ENCODE data around the gene GNAS.

The GNAS gene

GRCh38 chr20:58871533-58872102 is 19.1 kb downstream of the GNAS start:
- H3K4me3 ChIP-seq (ENCODE audit: low read depth, low read length): no peak overlapping the region
- no peak for DNase-seq (ENCODE audit: low read depth)
- TF ChIP-seq CTCF (conservative IDR thresholded peaks at IDR 0.05; ENCODE audit: low read depth, low read length): no peak

GRCh38 chr20:58874469-58874868 is 22.0 kb downstream of the GNAS start:
- H3K4me3 ChIP-seq (ENCODE audit: low read depth, low read length): no peak overlapping the region
- no peak for TF ChIP-seq CTCF (conservative IDR thresholded peaks at IDR 0.05; ENCODE audit: low read depth, low read length)
- no peak for DNase-seq (ENCODE audit: low read depth)

DNA sequence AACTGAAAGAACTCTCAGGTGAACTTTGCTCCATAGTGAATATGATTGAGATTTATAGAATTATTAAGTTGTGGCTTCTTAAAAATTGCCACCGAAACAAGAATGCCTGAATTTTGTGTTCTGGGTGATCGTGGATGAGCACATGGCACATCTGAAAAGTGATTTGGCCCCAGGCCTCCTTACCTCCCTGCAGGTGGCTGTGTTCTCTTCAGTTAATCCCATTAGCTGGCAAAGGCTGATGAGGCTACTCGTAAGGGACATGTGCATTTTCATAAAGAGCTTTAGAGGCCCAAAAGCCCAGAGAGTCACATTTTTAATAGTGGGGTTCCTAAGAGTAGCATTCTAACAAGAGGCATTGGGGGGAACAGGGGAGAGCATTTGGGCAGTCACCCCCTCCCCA is 22.6 kb downstream of the GNAS start:
- TF ChIP-seq CTCF (conservative IDR thresholded peaks at IDR 0.05; ENCODE audit: low read depth, low read length): no peak
- no peak for DNase-seq (ENCODE audit: low read depth)
- H3K4me3 ChIP-seq (ENCODE audit: low read depth, low read length): no peak overlapping the region

- DNase-seq (ENCODE audit: low read depth): no peak
- no peak overlapping the region for H3K4me3 ChIP-seq (ENCODE audit: low read depth, low read length)
- no peak for TF ChIP-seq CTCF (conservative IDR thresholded peaks at IDR 0.05; ENCODE audit: low read depth, low read length)
Observed at GRCh38 chr20:58875541-58876134, 23.1 kb downstream of the GNAS start.

GRCh38 chr20:58876437-58876836 is 23.9 kb downstream of the GNAS start:
- TF ChIP-seq CTCF (conservative IDR thresholded peaks at IDR 0.05; ENCODE audit: low read depth, low read length): no peak
- no peak overlapping the region for H3K4me3 ChIP-seq (ENCODE audit: low read depth, low read length)
- DNase-seq (ENCODE audit: low read depth): no peak

GRCh38 chr20:58877050-58877975 is 24.8 kb downstream of the GNAS start:
- TF ChIP-seq CTCF (conservative IDR thresholded peaks at IDR 0.05; ENCODE audit: low read depth, low read length): no peak
- no peak overlapping the region for H3K4me3 ChIP-seq (ENCODE audit: low read depth, low read length)
- DNase-seq (ENCODE audit: low read depth): no peak

Data from choroid plexus epithelial cell (primary cell).